GM23338 (cell line): ENCODE measurements around the gene SLU7. TPM values are rescaled to one million over a fixed set of nuclear protein-coding genes. Genes with fewer than 3 reads are reported as not detected.

Experiments used
- ATAC-seq: fragments of 200-7000 bp; cut with Tn5 transposase; 3 replicates; pipeline ENCODE4 v1.9.1; 2020
- DNase-seq: peaks from one replicate; pipeline ENCODE4 v3.0.0-alpha.2; 2015; ENCODE audit warnings: low spot score
- H2AFZ ChIP-seq: fragments of 200-600 bp; sonication (generic); 2 replicates; pipeline ENCODE4 v1.8.0; 2016; ENCODE audit warnings: antibody characterized with exemption, mild to moderate bottlenecking, moderate library complexity
- H3F3A ChIP-seq: fragments of 200-600 bp; sonication (generic); replicated peaks from 2 replicates; pipeline ENCODE4 v1.8.0; 2017; ENCODE audit warnings: antibody characterized with exemption, mixed run types, low read depth
- H3K27ac ChIP-seq: fragments of 200-600 bp; sonication (generic); 2 replicates; pipeline ENCODE4 v1.6.1; 2016; ENCODE audit warnings: low read depth
- H3K27me3 ChIP-seq: fragments of 200-600 bp; sonication (generic); 2 replicates; pipeline ENCODE4 v1.8.0; 2016; ENCODE audit warnings: mild to moderate bottlenecking, mixed run types, moderate library complexity; ENCODE audit not compliant: insufficient read depth
- H3K36me3 ChIP-seq: fragments of 200-600 bp; sonication (generic); 2 replicates; pipeline ENCODE4 v1.8.0; 2016; ENCODE audit warnings: mild to moderate bottlenecking; ENCODE audit not compliant: insufficient read depth
- H3K4me1 ChIP-seq: fragments of 200-600 bp; sonication (generic); 2 replicates; pipeline ENCODE4 v1.8.0; 2016; ENCODE audit warnings: mild to moderate bottlenecking, moderate library complexity; ENCODE audit not compliant: insufficient read depth
- H3K4me2 ChIP-seq: fragments of 200-600 bp; sonication (generic); 2 replicates; pipeline ENCODE4 v1.7.1; 2017; ENCODE audit warnings: mixed run types
- H3K4me3 ChIP-seq: fragments of 200-600 bp; sonication (generic); 2 replicates; pipeline ENCODE4 v1.6.1; 2016; ENCODE audit warnings: mixed run types
- H3K79me2 ChIP-seq: fragments of 200-600 bp; sonication (generic); replicated peaks from 2 replicates; pipeline ENCODE4 v1.8.0; 2017; ENCODE audit warnings: mild to moderate bottlenecking; ENCODE audit not compliant: insufficient read depth
- H3K9me2 ChIP-seq: fragments of 200-600 bp; sonication (generic); 2 replicates; pipeline ENCODE4 v1.8.0; 2017; ENCODE audit not compliant: insufficient read depth
- H4K20me1 ChIP-seq: fragments of 200-600 bp; sonication (generic); replicated peaks from 2 replicates; pipeline ENCODE4 v1.8.0; 2017; ENCODE audit warnings: mild to moderate bottlenecking; ENCODE audit not compliant: insufficient read depth
- H3K27ac Mint-ChIP-seq: 2 replicates; pipeline ENCODE4 v1.8.0; 2020; ENCODE audit warnings: inconsistent platforms, mild to moderate bottlenecking, moderate library complexity, mixed read lengths
- H3K27me3 Mint-ChIP-seq: 3 replicates; pipeline ENCODE4 v1.8.0; 2022; ENCODE audit warnings: low read depth, mild to moderate bottlenecking, moderate library complexity, mixed read lengths, inconsistent platforms; ENCODE audit not compliant: insufficient read depth, poor library complexity
- H3K36me3 Mint-ChIP-seq: 3 replicates; pipeline ENCODE4 v1.8.0; 2021; ENCODE audit warnings: low read depth, mild to moderate bottlenecking, inconsistent platforms, moderate library complexity, mixed read lengths
- H3K4me1 Mint-ChIP-seq: 3 replicates; pipeline ENCODE4 v1.8.0; 2020; ENCODE audit warnings: mild to moderate bottlenecking, inconsistent platforms, mixed read lengths
- H3K4me3 Mint-ChIP-seq: 3 replicates; pipeline ENCODE4 v1.8.0; 2021; ENCODE audit warnings: moderate library complexity, mild to moderate bottlenecking, inconsistent platforms, mixed read lengths
- H3K9me3 Mint-ChIP-seq: 3 replicates; pipeline ENCODE4 v1.8.0; 2020; ENCODE audit warnings: moderate library complexity, mild to moderate bottlenecking, inconsistent platforms, mixed read lengths
- CREB1 ChIP-seq: fragments of 250-450 bp; sonication (Bioruptor Pico); IDR thresholded peaks from 2 replicates; pipeline ENCODE4 v1.5.0; 2020; ENCODE audit warnings: low read depth, mild to moderate bottlenecking, moderate library complexity
- EZH2 ChIP-seq: fragments of 200-600 bp; sonication (generic); IDR thresholded peaks from one replicate; pipeline ENCODE4 v1.8.0; 2017; ENCODE audit warnings: antibody characterized with exemption, mild to moderate bottlenecking, low read depth; ENCODE audit not compliant: unreplicated experiment
- EZH2phosphoT487 ChIP-seq: fragments of 200-600 bp; sonication (generic); IDR thresholded peaks from one replicate; pipeline ENCODE4 v1.8.1; 2018; ENCODE audit warnings: antibody characterized with exemption; ENCODE audit not compliant: unreplicated experiment
- JUNB ChIP-seq: IDR thresholded peaks from one replicate; pipeline ENCODE4 v1.6.1; 2016; ENCODE audit warnings: antibody characterized with exemption; ENCODE audit not compliant: unreplicated experiment
- POLR2AphosphoS5 ChIP-seq: IDR thresholded peaks from 2 replicates; pipeline ENCODE4 v1.6.1; 2016; ENCODE audit warnings: antibody characterized with exemption, low read depth
- STAT1 ChIP-seq: IDR thresholded peaks from one replicate; pipeline ENCODE4 v1.6.1; 2016; ENCODE audit warnings: antibody characterized with exemption; ENCODE audit not compliant: unreplicated experiment
- ZNF114 ChIP-seq: fragments of 250-450 bp; sonication (Bioruptor Pico); IDR thresholded peaks from 2 replicates; pipeline ENCODE4 v1.5.0; 2020; ENCODE audit warnings: mild to moderate bottlenecking, moderate library complexity
- ZNF331 ChIP-seq: fragments of 250-450 bp; sonication (Bioruptor Pico); IDR thresholded peaks from 2 replicates; pipeline ENCODE4 v1.5.0; 2020; ENCODE audit warnings: low read depth, mild to moderate bottlenecking, moderate library complexity
- polyA plus RNA-seq: library from polyadenylated mRNA; unstranded; fragments of >200 nt; fragmentation: Nextera tagmentation; extraction: Ambion mirVana; gene quantifications from 2 replicates; pipeline ENCODE4 v1.2.1, GENCODE V29; 2016
- total RNA-seq: library from RNA; depleted of rRNA; stranded (reverse); fragments of >200 nt; shearing (Covaris generic); gene quantifications from 2 replicates; pipeline ENCODE4 v1.2.3, GENCODE V29; 2014
- TF ChIP-seq, protein P1 (sequence below): fragments of 250-450 bp; sonication (Bioruptor Pico); IDR thresholded peaks from 2 replicates; pipeline ENCODE4 v1.5.0; 2020; ENCODE audit warnings: mild to moderate bottlenecking, moderate library complexity
- TF ChIP-seq, protein P2 (sequence below): IDR thresholded peaks from one replicate; pipeline ENCODE4 v1.6.1; 2018; ENCODE audit warnings: antibody characterized with exemption; ENCODE audit not compliant: unreplicated experiment
- TF ChIP-seq, protein P3 (sequence below): IDR thresholded peaks from 2 replicates; pipeline ENCODE4 v1.6.1; 2016; ENCODE audit warnings: antibody characterized with exemption
- TF ChIP-seq, protein P4 (sequence below), 2 experiments: fragments of 200-600 bp in 1 of 2; sonication (generic) in 1 of 2; conservative IDR thresholded peaks; 2 replicates each; pipeline versions ENCODE4 v1.5.1 to v1.6.1; 2016 to 2017; ENCODE audit warnings: antibody characterized with exemption in 2 of 2, low read depth in 2 of 2, mild to moderate bottlenecking in 2 of 2, moderate library complexity in 1 of 2

SLU7 gene
- total and polyA plus RNA-seq, 2 experiments from 2014 or later: 27.0 to 47.5 TPM

DNA sequence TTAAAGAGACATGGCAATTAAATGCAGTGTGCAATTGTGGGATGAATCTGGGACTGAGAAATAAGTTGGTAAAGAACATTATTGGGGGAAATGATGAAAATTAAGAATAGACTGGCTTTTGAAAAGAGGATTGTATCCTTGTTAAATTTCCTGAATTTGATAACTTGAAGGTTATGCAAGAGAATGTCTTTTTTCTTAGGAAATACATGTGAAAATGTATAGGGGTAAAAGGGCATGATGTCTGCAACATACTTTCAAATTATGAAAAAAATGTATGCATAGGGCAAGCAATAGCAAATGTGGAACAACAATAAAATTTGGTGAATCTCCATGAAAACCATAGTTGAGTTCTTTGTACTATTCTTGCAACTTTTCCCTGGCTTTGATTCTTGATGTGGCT, 26.9 kb upstream of the SLU7 start (continued):
- TF ChIP-seq, protein P1, sequence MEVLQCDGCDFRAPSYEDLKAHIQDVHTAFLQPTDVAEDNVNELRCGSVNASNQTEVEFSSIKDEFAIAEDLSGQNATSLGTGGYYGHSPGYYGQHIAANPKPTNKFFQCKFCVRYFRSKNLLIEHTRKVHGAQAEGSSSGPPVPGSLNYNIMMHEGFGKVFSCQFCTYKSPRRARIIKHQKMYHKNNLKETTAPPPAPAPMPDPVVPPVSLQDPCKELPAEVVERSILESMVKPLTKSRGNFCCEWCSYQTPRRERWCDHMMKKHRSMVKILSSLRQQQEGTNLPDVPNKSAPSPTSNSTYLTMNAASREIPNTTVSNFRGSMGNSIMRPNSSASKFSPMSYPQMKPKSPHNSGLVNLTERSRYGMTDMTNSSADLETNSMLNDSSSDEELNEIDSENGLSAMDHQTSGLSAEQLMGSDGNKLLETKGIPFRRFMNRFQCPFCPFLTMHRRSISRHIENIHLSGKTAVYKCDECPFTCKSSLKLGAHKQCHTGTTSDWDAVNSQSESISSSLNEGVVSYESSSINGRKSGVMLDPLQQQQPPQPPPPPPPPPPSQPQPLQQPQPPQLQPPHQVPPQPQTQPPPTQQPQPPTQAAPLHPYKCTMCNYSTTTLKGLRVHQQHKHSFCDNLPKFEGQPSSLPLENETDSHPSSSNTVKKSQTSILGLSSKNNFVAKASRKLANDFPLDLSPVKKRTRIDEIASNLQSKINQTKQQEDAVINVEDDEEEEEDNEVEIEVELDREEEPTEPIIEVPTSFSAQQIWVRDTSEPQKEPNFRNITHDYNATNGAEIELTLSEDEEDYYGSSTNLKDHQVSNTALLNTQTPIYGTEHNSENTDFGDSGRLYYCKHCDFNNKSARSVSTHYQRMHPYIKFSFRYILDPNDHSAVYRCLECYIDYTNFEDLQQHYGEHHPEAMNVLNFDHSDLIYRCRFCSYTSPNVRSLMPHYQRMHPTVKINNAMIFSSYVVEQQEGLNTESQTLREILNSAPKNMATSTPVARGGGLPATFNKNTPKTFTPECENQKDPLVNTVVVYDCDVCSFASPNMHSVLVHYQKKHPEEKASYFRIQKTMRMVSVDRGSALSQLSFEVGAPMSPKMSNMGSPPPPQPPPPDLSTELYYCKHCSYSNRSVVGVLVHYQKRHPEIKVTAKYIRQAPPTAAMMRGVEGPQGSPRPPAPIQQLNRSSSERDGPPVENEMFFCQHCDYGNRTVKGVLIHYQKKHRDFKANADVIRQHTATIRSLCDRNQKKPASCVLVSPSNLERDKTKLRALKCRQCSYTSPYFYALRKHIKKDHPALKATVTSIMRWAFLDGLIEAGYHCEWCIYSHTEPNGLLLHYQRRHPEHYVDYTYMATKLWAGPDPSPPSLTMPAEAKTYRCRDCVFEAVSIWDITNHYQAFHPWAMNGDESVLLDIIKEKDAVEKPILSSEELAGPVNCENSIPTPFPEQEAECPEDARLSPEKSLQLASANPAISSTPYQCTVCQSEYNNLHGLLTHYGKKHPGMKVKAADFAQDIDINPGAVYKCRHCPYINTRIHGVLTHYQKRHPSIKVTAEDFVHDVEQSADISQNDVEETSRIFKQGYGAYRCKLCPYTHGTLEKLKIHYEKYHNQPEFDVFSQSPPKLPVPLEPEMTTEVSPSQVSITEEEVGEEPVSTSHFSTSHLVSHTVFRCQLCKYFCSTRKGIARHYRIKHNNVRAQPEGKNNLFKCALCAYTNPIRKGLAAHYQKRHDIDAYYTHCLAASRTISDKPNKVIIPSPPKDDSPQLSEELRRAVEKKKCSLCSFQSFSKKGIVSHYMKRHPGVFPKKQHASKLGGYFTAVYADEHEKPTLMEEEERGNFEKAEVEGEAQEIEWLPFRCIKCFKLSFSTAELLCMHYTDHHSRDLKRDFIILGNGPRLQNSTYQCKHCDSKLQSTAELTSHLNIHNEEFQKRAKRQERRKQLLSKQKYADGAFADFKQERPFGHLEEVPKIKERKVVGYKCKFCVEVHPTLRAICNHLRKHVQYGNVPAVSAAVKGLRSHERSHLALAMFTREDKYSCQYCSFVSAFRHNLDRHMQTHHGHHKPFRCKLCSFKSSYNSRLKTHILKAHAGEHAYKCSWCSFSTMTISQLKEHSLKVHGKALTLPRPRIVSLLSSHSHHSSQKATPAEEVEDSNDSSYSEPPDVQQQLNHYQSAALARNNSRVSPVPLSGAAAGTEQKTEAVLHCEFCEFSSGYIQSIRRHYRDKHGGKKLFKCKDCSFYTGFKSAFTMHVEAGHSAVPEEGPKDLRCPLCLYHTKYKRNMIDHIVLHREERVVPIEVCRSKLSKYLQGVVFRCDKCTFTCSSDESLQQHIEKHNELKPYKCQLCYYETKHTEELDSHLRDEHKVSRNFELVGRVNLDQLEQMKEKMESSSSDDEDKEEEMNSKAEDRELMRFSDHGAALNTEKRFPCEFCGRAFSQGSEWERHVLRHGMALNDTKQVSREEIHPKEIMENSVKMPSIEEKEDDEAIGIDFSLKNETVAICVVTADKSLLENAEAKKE: no peak
- TF ChIP-seq EZH2phosphoT487 (no peak), ZNF331 (no peak)

DNA sequence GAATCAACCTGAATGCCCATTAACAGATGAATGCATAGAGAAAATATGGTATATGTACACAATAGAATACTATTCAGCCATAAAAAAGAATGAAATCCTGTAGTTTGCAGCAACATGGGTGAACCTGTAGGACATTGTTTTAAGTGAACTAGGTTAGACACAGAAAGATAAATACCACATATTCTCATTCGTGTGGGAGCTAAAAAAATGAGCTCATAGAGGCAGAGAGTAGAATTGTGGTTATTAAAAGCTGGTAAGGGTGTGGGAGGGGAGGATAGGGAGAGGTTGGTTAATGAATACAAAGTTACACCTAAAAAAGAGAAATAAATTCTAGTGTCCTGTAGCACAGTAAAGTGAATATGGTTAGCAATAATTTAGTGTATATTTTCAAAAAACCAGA, 26.3 kb upstream of the SLU7 start:
- H3K27ac Mint-ChIP-seq: no peak overlapping the region
- no peak overlapping the region for H2AFZ ChIP-seq
- H3K36me3 ChIP-seq: no peaks in the 10 kb centered on the region
- no peaks in the 10 kb centered on the region for H3K36me3 Mint-ChIP-seq
- H3K27ac ChIP-seq: no peak overlapping the region
- H3K9me2 ChIP-seq: no peaks in the 10 kb centered on the region; the same call in none of the 2 replicates
- H4K20me1 ChIP-seq: no peaks in the 10 kb centered on the region
- ATAC-seq (no peak), DNase-seq (no peak)
- H3K79me2 ChIP-seq: no peaks in the 10 kb centered on the region
- peaks cover 4% of the 10 kb centered on the region; the same call in 1 of the 2 replicates for H3K4me1 ChIP-seq
- H3K27me3 ChIP-seq: no peaks in the 10 kb centered on the region
- H3K9me3 Mint-ChIP-seq: no peaks in the 10 kb centered on the region; the same call in 1 of the 3 replicates
- H3K4me1 Mint-ChIP-seq: peaks cover 10% of the 10 kb centered on the region
- H3K4me3 Mint-ChIP-seq: no peak overlapping the region
- H3K4me2 ChIP-seq: no peak overlapping the region
- no peaks in the 10 kb centered on the region for H3K27me3 Mint-ChIP-seq
- no peaks in the 10 kb centered on the region for H3F3A ChIP-seq
- no peak overlapping the region for H3K4me3 ChIP-seq
- TF ChIP-seq, protein P2, sequence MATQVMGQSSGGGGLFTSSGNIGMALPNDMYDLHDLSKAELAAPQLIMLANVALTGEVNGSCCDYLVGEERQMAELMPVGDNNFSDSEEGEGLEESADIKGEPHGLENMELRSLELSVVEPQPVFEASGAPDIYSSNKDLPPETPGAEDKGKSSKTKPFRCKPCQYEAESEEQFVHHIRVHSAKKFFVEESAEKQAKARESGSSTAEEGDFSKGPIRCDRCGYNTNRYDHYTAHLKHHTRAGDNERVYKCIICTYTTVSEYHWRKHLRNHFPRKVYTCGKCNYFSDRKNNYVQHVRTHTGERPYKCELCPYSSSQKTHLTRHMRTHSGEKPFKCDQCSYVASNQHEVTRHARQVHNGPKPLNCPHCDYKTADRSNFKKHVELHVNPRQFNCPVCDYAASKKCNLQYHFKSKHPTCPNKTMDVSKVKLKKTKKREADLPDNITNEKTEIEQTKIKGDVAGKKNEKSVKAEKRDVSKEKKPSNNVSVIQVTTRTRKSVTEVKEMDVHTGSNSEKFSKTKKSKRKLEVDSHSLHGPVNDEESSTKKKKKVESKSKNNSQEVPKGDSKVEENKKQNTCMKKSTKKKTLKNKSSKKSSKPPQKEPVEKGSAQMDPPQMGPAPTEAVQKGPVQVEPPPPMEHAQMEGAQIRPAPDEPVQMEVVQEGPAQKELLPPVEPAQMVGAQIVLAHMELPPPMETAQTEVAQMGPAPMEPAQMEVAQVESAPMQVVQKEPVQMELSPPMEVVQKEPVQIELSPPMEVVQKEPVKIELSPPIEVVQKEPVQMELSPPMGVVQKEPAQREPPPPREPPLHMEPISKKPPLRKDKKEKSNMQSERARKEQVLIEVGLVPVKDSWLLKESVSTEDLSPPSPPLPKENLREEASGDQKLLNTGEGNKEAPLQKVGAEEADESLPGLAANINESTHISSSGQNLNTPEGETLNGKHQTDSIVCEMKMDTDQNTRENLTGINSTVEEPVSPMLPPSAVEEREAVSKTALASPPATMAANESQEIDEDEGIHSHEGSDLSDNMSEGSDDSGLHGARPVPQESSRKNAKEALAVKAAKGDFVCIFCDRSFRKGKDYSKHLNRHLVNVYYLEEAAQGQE: no peak
- no peak for TF ChIP-seq EZH2phosphoT487
- TF ChIP-seq STAT1: no peak
- TF ChIP-seq CREB1 (CRISPR knock-in tag): no peak
- TF ChIP-seq POLR2AphosphoS5: no peak
- TF ChIP-seq ZNF114 (CRISPR knock-in tag): no peak
- TF ChIP-seq, protein P3, sequence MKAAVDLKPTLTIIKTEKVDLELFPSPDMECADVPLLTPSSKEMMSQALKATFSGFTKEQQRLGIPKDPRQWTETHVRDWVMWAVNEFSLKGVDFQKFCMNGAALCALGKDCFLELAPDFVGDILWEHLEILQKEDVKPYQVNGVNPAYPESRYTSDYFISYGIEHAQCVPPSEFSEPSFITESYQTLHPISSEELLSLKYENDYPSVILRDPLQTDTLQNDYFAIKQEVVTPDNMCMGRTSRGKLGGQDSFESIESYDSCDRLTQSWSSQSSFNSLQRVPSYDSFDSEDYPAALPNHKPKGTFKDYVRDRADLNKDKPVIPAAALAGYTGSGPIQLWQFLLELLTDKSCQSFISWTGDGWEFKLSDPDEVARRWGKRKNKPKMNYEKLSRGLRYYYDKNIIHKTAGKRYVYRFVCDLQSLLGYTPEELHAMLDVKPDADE: no peak
- TF ChIP-seq ZNF331: no peak
- no peak for TF ChIP-seq EZH2
- TF ChIP-seq, protein P4, sequence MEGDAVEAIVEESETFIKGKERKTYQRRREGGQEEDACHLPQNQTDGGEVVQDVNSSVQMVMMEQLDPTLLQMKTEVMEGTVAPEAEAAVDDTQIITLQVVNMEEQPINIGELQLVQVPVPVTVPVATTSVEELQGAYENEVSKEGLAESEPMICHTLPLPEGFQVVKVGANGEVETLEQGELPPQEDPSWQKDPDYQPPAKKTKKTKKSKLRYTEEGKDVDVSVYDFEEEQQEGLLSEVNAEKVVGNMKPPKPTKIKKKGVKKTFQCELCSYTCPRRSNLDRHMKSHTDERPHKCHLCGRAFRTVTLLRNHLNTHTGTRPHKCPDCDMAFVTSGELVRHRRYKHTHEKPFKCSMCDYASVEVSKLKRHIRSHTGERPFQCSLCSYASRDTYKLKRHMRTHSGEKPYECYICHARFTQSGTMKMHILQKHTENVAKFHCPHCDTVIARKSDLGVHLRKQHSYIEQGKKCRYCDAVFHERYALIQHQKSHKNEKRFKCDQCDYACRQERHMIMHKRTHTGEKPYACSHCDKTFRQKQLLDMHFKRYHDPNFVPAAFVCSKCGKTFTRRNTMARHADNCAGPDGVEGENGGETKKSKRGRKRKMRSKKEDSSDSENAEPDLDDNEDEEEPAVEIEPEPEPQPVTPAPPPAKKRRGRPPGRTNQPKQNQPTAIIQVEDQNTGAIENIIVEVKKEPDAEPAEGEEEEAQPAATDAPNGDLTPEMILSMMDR (conservative IDR thresholded peaks at IDR 0.05; ENCODE audit: low read depth in 2 of 2): no peak
- TF ChIP-seq JUNB: no peak
